Keratinocyte (primary cell): ENCODE measurements around the gene GDPD1. TPM values are rescaled to one million over a fixed set of nuclear protein-coding genes. Genes with fewer than 3 reads are reported as not detected.

ENCODE experiments used
- DNase-seq: peaks from one replicate; pipeline ENCODE4 v3.0.0-alpha.2; 2011; ENCODE audit warnings: low read depth, missing footprints, low spot score
- FAIRE-seq: peaks from 2 replicates; lab custom pipeline; 2011; peaks lifted over from hg19 to GRCh38; lab: Jason Lieb, UNC
- H2AFZ ChIP-seq: 2 replicates; pipeline ENCODE4 v1.6.0; 2012; ENCODE audit warnings: low read length, control low read depth, inconsistent platforms; ENCODE audit not compliant: control insufficient read depth
- H3K27ac ChIP-seq: 2 replicates; pipeline ENCODE4 v1.5.1; 2011; ENCODE audit warnings: low read length; ENCODE audit not compliant: control insufficient read depth, insufficient read depth
- H3K27me3 ChIP-seq: 3 replicates; pipeline ENCODE4 v1.6.0; 2011; ENCODE audit warnings: low read length; ENCODE audit not compliant: control insufficient read depth, insufficient read depth; ENCODE audit errors: extremely low read depth
- H3K36me3 ChIP-seq, 2 experiments: 2 replicates in 1 of 2; 3 replicates in 1 of 2; pipeline ENCODE4 v1.5.1; 2011; ENCODE audit warnings: low read length in 2 of 2, mild to moderate bottlenecking in 1 of 2; ENCODE audit not compliant: control insufficient read depth in 2 of 2, insufficient read depth in 2 of 2; ENCODE audit errors: extremely low read depth in 1 of 2
- H3K4me1 ChIP-seq: 3 replicates; pipeline ENCODE4 v1.5.1; 2011; ENCODE audit warnings: low read length; ENCODE audit not compliant: control insufficient read depth, insufficient read depth; ENCODE audit errors: extremely low read depth
- H3K4me2 ChIP-seq: 3 replicates; pipeline ENCODE4 v1.6.0; 2011; ENCODE audit warnings: low read depth, low read length; ENCODE audit not compliant: control insufficient read depth, insufficient read depth; ENCODE audit errors: extremely low read depth
- H3K4me3 ChIP-seq, 3 experiments: fragments of 200-600 bp in 1 of 3; sonication (generic) in 1 of 3; 2 replicates in 2 of 3; 3 replicates in 1 of 3; pipeline ENCODE4 v1.5.1; 2011 to 2016; ENCODE audit warnings: low read length in 3 of 3, mild to moderate bottlenecking in 3 of 3, control low read depth in 2 of 3, inconsistent platforms in 1 of 3, low read depth in 1 of 3, mixed read lengths in 1 of 3, mixed run types in 1 of 3, moderate library complexity in 1 of 3; ENCODE audit not compliant: control insufficient read depth in 2 of 3, insufficient read depth in 2 of 3; ENCODE audit errors: extremely low read depth in 1 of 3
- H3K79me2 ChIP-seq: 2 replicates; pipeline ENCODE4 v1.6.0; 2012; ENCODE audit warnings: low read length; ENCODE audit not compliant: control insufficient read depth, insufficient read depth
- H3K9ac ChIP-seq: 3 replicates; pipeline ENCODE4 v1.6.0; 2011; ENCODE audit warnings: low read length; ENCODE audit not compliant: control insufficient read depth, insufficient read depth; ENCODE audit errors: extremely low read depth
- H3K9me1 ChIP-seq: 3 replicates; pipeline ENCODE4 v1.6.0; 2011; ENCODE audit warnings: low read length; ENCODE audit not compliant: control insufficient read depth, insufficient read depth; ENCODE audit errors: extremely low read depth
- H3K9me3 ChIP-seq: 2 replicates; pipeline ENCODE4 v1.5.1; 2012; ENCODE audit warnings: low read depth, low read length; ENCODE audit not compliant: control insufficient read depth
- H4K20me1 ChIP-seq: 3 replicates; pipeline ENCODE4 v1.6.0; 2011; ENCODE audit warnings: low read length; ENCODE audit not compliant: control insufficient read depth, insufficient read depth; ENCODE audit errors: extremely low read depth
- EZH2 ChIP-seq: IDR thresholded peaks from one replicate; pipeline ENCODE4 v1.6.1; 2012; ENCODE audit warnings: inconsistent platforms, mild to moderate bottlenecking, low read length, moderate library complexity
- dilution Hi-C: fragments of 300-500 bp; cut with MboI; formaldehyde crosslinking; loops from one replicate; pipeline ENCODE4 v1.7.0; 2020; ENCODE audit warnings: low sequenced_read_pairs; ENCODE audit not compliant: extremely low pct_ligation_motif_present
- polyA plus RNA-seq, 5 experiments: library from polyadenylated mRNA; depleted of rRNA in 3 of 5; stranded (reverse) in 3 of 5; stranded (forward) in 1 of 5; unstranded in 1 of 5; fragments of >200 nt; gene quantifications; 1 replicate in 1 of 5; 2 replicates in 3 of 5; 3 replicates in 1 of 5; pipeline versions ENCODE4 v1.2.1 to v1.2.3, GENCODE V29; 2011 to 2012; ENCODE audit warnings: missing spikeins in 2 of 5, low read depth in 1 of 5, low replicate concordance in 1 of 5
- TF ChIP-seq, protein P1 (sequence below), 3 experiments: IDR thresholded peaks in 1 of 3; conservative IDR thresholded peaks in 1 of 3; optimal IDR thresholded peaks in 1 of 3; 2 replicates in 2 of 3; 3 replicates in 1 of 3; pipeline versions ENCODE3 to v1.5.1; 2011; ENCODE audit warnings: low read length in 3 of 3, mild to moderate bottlenecking in 3 of 3, moderate library complexity in 2 of 3, control low read depth in 1 of 3, inconsistent platforms in 1 of 3; ENCODE audit not compliant: insufficient read depth in 2 of 3; ENCODE audit errors: extremely low read depth in 1 of 3

The GDPD1 gene
- polyA plus RNA-seq, 1 donor (not counting 4 experiments of a cell fraction or from before 2014, with no cell fraction given), result 3.3 TPM

GRCh38 chr17:59298521-59298920 lies 78.2 kb downstream of the GDPD1 start:
- Histone ChIP-seq H3K9me1 (no peaks in the 10 kb centered on the region), H3K27me3 (no peaks in the 10 kb centered on the region), H3K79me2 (no peaks in the 10 kb centered on the region), H3K36me3 (no peaks in the 10 kb centered on the region), H3K4me1 (no peaks in the 10 kb centered on the region), H2AFZ (no peak overlapping the region), H3K4me3 (no peak overlapping the region), H3K9ac (no peak overlapping the region), H3K9me3 (no peaks in the 10 kb centered on the region), H3K4me2 (no peak overlapping the region), H3K27ac (no peak overlapping the region), H4K20me1 (no peaks in the 10 kb centered on the region)
- dilution Hi-C loops, result no loop called here
- no peak for TF ChIP-seq EZH2
- TF ChIP-seq, protein P1, sequence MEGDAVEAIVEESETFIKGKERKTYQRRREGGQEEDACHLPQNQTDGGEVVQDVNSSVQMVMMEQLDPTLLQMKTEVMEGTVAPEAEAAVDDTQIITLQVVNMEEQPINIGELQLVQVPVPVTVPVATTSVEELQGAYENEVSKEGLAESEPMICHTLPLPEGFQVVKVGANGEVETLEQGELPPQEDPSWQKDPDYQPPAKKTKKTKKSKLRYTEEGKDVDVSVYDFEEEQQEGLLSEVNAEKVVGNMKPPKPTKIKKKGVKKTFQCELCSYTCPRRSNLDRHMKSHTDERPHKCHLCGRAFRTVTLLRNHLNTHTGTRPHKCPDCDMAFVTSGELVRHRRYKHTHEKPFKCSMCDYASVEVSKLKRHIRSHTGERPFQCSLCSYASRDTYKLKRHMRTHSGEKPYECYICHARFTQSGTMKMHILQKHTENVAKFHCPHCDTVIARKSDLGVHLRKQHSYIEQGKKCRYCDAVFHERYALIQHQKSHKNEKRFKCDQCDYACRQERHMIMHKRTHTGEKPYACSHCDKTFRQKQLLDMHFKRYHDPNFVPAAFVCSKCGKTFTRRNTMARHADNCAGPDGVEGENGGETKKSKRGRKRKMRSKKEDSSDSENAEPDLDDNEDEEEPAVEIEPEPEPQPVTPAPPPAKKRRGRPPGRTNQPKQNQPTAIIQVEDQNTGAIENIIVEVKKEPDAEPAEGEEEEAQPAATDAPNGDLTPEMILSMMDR (optimal IDR thresholded peaks at IDR 0.05 in 1 of 3, IDR thresholded peaks at IDR 0.05 in 1 of 3, conservative IDR thresholded peaks at IDR 0.05 in 1 of 3; ENCODE audit: extremely low read depth in 1 of 3, insufficient read depth in 2 of 3, low read length in 3 of 3), result no peak
- no peak for FAIRE-seq
- no peak for DNase-seq

GRCh38 chr17:59299400-59300092 lies 79.2 kb downstream of the GDPD1 start:
- dilution Hi-C loops, result no loop called here
- Histone ChIP-seq H3K27ac (no peak overlapping the region), H3K4me3 (no peak overlapping the region), H4K20me1 (no peaks in the 10 kb centered on the region), H3K9me1 (no peaks in the 10 kb centered on the region), H3K9me3 (no peaks in the 10 kb centered on the region), H2AFZ (no peak overlapping the region), H3K79me2 (no peaks in the 10 kb centered on the region), H3K4me1 (no peaks in the 10 kb centered on the region), H3K4me2 (no peak overlapping the region), H3K27me3 (no peaks in the 10 kb centered on the region), H3K36me3 (no peaks in the 10 kb centered on the region), H3K9ac (no peak overlapping the region)
- FAIRE-seq, result no peak
- DNase-seq, result no peak
- TF ChIP-seq, protein P1 (optimal IDR thresholded peaks at IDR 0.05 in 1 of 3, IDR thresholded peaks at IDR 0.05 in 1 of 3, conservative IDR thresholded peaks at IDR 0.05 in 1 of 3; ENCODE audit: extremely low read depth in 1 of 3, insufficient read depth in 2 of 3, low read length in 3 of 3), result no peak
- TF ChIP-seq EZH2, result no peak
